ENCODE measurements around the gene TCF3.
"Not testable (repeated sequence)": the region's sequence is repeated elsewhere in the genome, so short reads cannot be mapped to it uniquely, and the experiment has no call there.

TCF3 gene

GRCh38 chr19:1652471-1653299 is at the start of gene TCF3:
TSS of gene TCF3 (minus strand) at chr19:1652615. CDS start at chr19:1650248, 2,367 bp downstream.
- peak; percentile 85 to 96 for DNase-seq

DNA sequence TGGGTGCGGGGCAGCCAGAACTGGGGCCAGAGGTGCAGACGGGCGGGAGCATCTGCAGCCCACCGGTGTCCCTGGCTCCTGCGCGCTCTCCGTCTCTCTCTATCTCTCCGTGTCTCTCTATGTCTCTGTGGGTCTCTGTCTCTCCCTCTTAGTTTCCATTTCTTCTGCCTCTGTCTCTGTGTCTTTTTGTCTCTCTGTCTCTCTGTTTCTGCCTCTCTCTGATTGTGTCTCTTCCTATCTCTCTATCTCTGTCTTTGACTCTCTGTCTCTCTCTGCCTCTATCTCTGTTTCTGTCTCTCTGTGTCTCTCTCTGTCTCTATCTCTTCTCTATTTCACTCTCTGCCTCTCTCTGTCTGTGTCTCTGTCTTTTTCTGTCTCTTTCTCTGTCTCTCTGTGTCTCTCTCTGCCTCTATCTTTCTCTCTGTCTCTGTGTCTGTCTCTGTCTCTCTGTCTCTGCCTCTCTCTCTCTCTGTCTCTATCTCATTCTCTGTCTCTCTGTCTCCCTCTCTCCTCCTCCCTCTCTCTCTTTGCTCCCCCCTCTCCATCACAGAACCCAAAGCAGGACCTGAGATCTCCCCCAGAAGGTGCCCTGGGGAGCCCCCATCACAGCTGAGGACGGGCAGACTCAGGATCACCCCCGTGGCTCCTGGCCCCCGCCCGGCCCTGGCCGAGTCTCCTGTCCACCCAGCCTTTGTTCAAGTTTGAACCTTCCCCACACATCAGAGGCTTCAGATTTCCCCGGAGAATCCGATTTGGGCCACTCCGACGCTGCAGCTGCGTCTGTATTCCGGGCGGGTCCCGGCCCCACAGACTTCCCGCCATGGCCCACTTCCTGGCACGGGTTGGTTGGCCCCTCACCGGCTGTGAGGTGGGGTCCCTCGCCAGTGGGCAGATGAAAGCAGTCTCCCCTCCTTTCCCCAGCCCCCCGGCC is 48.6 kb upstream of the TCF3 start:
- DNase-seq = no peak

DNA sequence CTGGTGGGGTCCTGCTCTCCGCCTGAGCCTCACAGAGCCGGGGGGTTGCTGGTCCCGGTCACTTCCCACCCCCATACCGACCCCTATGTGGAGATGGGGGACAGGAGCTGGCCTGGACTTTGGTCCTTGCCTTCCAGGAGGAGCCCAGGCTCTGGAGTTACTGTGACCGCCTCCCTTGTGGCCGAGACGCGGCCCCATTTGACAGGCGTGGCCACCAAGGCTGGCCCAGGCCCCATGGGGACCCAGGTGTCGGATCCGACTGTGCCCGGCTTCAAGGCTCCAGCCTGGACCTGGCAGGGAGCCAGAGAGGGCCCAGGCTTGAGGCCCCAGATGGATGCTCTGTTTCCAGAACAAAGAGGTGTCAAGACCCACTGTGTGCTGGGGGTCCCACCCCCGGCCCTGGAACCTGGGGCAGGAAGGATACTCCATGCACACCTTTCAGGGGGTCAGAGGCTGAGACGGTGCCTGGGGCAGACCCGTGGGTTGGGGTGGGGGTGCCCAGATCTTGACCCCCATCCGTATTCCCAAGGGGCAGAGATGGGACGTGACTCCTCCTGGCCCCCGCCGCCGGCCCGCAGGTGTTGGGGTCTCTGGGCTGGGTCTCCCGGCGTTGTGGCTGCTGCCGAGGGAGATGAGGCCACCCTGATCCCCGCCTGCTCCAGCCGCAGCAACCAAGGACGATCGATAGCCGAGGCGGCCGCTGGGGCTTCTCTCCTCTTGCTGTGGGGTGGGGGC is 47.8 kb upstream of the TCF3 start:
- DNase-seq = no peak

GRCh38 chr19:1699386-1699785 is 47.0 kb upstream of the TCF3 start:
- no peak for DNase-seq

GRCh38 chr19:1698636-1699035 is 46.2 kb upstream of the TCF3 start:
- no peak for DNase-seq

GRCh38 chr19:1695481-1695880 is 43.1 kb upstream of the TCF3 start:
- not testable (repeated sequence) for DNase-seq

DNA sequence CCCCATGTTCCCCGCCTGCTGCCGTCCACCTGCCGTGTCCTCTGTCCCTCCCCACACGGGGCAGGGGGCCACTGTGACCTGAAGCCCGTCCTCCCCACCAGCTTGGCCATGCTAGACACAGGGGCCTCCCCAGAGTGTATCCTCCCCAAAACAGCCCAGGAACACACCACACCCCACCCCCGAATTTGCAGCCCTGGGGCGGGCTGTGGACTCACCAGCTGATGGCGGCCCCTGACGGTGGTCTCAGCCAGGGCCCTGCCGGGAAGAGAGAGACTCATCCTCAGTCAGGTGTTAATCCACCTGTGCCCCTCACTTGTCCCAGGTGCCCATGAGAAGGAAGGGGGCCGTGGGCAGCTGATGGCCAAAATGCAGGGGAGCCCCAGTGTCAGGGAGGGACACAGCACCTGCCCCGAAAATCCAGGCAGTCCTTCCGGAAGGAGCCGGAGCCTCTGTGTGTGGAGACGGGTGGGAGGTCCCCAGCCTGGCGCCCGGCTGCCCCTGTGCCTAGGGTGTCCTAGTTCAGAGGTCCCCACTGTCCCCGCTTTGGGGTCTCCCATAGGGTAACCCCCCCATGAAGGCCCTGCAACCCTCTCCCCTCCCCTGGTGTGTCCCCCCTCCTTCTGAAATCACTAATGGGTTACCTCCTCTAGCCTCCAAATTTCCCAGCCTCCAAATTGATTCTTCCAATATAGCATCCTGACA is 39.3 kb upstream of the TCF3 start:
- DNase-seq = no peak

DNA sequence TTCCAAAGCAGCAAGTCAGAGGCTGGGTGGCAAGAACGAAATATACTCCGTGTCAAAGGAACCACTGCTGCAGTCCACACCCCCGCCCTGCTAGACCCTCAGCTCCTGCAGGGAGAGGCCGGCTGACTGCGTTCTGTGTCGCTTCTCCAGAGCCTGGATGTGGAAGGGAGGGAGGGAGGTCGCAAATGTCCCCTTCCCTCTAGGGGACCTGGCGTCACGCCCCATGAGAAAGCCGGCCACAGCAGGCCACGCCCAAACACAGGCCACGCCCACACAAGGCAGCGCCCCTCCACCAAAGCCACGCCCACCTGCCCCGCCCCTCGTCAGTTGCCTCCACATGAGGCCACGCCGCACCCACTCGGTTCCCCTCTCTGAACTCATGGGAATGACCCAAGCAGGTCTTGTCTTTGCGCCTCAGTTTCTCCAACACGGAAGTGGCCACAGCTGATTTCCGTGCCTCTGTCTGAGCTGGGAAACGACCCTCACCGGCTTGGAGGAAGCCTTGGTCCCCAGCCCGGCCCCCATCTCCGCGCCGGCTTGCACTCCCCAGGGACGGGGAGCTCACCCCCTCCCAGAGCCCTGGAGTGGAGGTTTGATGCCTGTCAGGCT is 38.4 kb upstream of the TCF3 start:
- peak in 1 of 2 experiments; percentile 53 for DNase-seq

DNA sequence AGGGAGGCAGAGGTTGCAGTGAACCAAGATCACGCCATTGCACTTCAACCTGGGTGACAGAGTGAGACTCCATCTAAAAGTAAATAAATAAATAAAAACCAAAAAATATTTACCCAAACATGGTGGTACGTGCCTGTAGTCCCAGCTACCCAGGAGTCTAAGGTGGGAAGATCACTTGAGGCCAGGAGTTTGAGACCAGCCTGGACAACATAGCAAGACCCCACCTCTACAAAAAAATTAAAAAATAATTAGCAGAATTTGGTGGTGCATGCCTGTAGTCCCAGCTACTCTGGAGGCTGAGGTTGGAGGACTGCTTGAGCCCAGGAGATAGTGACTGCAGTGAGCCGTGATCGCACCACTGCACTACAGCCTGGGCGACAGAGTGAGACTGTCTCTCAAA is 33.4 kb upstream of the TCF3 start:
- DNase-seq = not testable (repeated sequence)

DNA sequence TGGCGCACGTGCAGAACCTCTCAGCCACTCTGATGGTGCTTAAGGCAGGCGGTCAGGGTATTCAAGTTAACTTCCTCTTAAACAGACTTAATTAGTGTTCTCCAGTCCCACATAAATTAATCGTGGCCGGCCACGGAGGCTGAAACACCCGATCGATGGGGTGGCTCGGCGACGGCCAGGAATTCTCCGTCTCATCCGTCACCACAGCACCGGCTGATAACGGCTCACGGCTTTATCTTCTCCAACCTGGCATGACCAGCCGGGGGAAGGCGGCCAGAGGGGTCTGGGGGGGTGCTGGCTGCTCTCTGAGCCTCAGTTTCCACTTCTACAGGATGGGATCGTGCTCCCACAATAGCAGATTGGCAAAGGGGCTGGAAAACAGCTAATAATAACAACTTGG is 32.6 kb upstream of the TCF3 start:
- DNase-seq = no peak

- no peak for DNase-seq
These were observed 32.1 kb upstream of the TCF3 start for GRCh38 chr19:1684573-1684912.

DNA sequence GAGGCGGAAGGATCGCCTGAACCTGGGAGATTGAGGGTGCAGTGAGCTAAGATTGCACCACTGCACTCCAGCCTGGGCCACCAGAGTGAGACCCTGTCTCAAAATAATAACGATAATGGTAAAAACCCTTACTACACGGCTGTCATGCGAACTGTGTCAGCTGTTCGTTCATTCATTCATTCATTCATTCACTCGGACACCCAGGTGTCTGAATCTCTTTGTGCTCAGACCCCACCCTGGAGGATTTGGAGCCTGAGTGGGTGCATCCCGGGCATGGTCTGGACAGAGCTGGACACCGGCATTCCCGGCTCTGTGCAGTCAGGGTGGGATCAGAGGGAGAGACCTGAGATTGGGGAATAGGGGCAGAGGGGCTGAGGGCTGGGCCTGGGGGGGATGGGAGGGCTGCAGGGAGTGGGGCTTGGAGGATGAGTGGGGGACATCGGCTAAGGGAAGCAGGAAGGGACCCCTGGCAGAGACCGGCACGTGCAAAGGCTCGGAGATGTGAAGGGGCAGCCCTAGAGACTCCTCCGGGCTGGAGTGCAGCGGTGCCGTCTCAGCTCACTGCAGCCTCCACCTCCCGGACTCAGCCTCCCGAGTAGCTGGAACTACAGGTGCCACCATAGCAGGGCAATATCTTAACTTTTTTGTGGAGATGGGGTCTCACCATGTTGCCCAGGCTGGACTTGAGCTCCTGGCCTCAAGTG is 31.6 kb upstream of the TCF3 start:
- DNase-seq = no peak

- DNase-seq = no peak
These were observed 28.6 kb upstream of the TCF3 start for GRCh38 chr19:1680976-1681375.

- no peak for DNase-seq
These were observed 25.7 kb upstream of the TCF3 start for GRCh38 chr19:1678073-1678472.

GRCh38 chr19:1676351-1677266 is 24.2 kb upstream of the TCF3 start:
- no peak for DNase-seq

DNA sequence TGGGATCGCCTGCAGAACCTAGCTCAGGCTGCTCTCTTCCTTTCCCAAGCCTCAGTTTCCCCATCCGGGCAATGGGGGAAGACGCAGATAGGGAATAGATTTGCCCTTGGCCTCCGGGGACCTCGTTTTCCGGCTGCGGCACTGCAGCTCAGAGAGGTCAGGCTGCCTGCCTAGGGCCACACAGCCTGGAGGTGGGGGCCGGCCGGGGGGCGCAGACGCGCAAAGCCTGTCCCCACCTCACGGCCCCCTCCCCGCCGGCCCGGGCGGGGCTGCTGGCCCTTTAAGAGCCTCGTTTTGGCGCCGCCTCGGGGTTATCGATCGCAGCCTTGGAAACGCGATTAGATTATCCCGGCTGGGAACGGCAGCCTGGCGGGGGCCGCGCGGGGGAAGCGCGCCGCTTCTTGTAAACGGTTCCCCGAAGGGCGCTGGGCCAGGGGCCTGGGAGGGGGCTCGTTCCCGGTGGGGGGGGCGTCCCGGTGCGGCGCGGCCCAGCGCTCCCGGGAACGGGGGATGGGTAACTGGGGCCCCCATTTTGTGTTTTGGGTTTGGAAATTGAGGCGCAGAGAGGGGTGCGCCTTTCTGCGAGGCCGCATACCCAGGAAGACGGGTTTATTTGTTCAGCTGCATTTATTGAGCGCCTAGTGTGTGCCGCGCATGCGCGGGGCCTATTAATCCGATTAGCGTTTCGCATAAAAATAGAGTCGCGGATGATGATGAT is 23.4 kb upstream of the TCF3 start:
- DNase-seq = no peak

GRCh38 chr19:1674293-1674679 is 21.9 kb upstream of the TCF3 start:
- no peak for DNase-seq

DNA sequence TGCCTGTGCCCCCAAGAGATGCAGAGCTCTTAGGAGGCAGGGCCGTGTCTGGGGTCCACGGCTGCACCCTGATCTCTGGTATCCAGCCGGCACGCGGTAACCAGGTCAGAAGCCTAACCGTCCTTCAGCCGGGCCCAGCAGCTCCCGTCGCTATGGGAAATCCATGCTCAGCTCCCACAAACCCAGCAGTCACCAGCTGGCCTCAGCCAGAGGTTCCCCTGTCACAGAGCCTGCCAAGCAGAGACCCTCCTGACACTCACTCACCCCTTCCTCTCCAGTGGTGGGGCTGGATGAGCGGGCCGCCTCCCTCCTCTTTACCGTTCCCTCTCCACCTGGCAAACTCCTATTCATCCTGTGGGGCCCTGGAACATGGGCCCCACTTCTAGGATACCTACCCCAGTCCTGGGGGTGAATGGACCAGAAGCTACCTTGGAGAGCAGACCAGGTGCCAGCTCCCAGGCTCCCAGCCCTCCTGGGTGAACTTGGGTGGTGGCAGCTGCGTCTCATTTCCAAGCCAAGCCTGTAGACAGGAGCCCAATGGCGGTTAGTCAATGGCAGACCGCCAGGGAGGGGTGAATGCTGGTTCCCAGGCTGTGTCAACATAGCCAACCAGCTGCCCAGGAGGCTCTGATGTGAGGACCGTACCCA is 21.4 kb upstream of the TCF3 start:
- DNase-seq = no peak

All from NCI-H526 (cell line).